Ovary (tissue), 3 donors: ENCODE data around the gene PKNOX1.
"Not testable (repeated sequence)": the region's sequence is repeated elsewhere in the genome, so short reads cannot be mapped to it uniquely, and the experiment has no call there.

ENCODE experiments used
- CTCF ChIP-seq, 3 donors: fragments of 450-650 bp in 2 of 3; fragments of 200-600 bp in 1 of 3; IDR thresholded peaks; one replicate each; pipeline versions ENCODE4 v1.5.1 to v1.8.0; 2016 to 2022; ENCODE audit warnings: antibody characterized with exemption in 3 of 3, mild to moderate bottlenecking in 1 of 3
- POLR2A ChIP-seq: fragments of 450-650 bp; IDR thresholded peaks from one replicate; pipeline ENCODE4 v1.6.1; 2017; ENCODE audit warnings: antibody characterized with exemption, mild to moderate bottlenecking, moderate library complexity
- donor health status: DM: no; HTN: no; CAD: no.

GRCh38 chr21:42932378-42933136 is 41.8 kb upstream of the PKNOX1 start:
- not testable (repeated sequence) for TF ChIP-seq CTCF (IDR thresholded peaks at IDR 0.05); POLR2A
